AG10803 (cell line): ENCODE measurements around the gene ATP8A2.

ENCODE experiments used
- DNase-seq: peaks from one replicate; pipeline ENCODE4 v3.0.0; 2010; ENCODE audit warnings: low read depth
- H3K4me3 ChIP-seq: 2 replicates; pipeline ENCODE4 v1.5.1; 2011; ENCODE audit warnings: mild to moderate bottlenecking, low read length, control low read depth
- CTCF ChIP-seq: conservative IDR thresholded peaks from 2 replicates; pipeline ENCODE4 v1.5.1; 2011; ENCODE audit warnings: mild to moderate bottlenecking, low read length, control low read depth, inconsistent platforms

The ATP8A2 gene

DNA sequence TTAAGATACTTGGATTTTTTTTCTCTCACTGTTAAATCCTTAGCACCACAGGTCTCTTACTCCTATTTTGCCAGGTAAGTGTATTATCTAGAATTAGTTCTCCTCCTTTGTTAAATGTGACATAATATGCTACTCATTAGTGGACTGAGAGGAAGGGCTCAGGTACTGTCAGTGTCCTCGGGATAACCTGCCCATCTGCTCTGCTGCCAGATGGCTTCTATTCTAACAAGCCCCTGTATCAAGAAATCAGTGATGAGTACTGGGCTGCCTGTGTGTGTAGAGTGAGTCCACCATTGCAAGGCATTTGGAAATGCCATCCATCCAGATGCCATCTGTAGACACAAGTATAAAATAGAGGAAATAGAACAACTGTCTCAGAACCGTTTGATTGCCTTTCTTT, 209.6 kb downstream of the ATP8A2 start:
- no peak overlapping the region for H3K4me3 ChIP-seq
- no peak for TF ChIP-seq CTCF
- no peak for DNase-seq

DNA sequence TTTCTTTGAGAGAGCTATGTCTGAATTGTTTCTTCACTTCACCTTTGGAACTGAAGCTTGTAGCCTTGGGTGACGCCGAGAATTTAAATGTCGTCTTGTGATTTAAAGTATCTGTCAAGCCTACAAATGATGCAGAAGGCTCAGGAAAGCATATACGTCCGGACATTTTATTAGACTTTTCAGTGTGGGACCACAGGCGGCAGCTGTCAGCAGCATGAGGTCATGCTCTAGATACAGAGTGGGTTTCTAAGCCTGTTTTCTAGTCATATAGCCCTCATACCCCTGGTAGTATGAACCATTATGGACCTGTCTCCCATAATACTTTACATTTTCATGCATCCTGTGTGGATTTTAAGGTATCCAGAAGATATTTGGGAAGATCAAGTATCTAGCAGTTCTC, 212.3 kb downstream of the ATP8A2 start:
- no peak overlapping the region for H3K4me3 ChIP-seq
- no peak for TF ChIP-seq CTCF

GRCh38 chr13:25585000-25585399, 213.2 kb downstream of the ATP8A2 start:
- TF ChIP-seq CTCF = no peak
- H3K4me3 ChIP-seq = no peak overlapping the region
- DNase-seq = no peak

More for the DNA sequence above, 212.3 kb downstream of the ATP8A2 start:
- no peak for DNase-seq

DNA sequence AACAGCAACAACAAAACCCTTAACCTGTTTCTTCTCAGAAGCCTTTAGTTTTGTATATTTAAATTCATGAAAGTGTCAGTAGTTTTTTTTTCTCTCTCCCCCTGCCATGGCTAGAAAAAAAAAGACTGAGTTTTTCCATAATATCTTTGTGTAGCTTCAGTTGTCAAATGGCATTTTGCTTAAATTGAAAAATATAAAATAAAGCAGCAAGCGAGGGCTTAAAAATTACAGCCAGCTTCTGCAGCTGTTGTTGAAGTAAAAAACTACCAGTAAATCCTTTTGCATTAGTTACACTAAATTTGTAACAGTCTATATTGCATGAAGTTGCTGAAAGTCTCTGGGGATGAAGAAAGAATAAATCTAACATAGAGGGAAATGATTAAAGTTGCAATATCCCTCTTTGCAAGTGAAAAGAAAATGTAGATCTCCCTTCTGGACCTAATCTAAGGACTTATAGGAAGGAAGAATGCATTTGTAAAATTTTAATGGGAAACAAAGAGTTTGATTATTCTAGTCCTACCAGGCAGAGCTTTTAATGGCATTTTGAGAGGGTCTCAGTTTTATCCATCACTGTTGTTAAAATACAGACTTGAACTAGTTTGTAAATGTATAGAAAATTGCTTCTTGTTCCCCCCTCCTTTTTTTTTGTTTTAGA, 215.7 kb downstream of the ATP8A2 start:
- TF ChIP-seq CTCF = no peak
- no peak overlapping the region for H3K4me3 ChIP-seq
- no peak for DNase-seq

GRCh38 chr13:25588336-25589060, 216.7 kb downstream of the ATP8A2 start:
- no peak for TF ChIP-seq CTCF
- no peak for DNase-seq
- no peak overlapping the region for H3K4me3 ChIP-seq

- no peak for DNase-seq
- TF ChIP-seq CTCF = no peak
- no peak overlapping the region for H3K4me3 ChIP-seq
Observed at GRCh38 chr13:25598421-25598820, 226.6 kb downstream of the ATP8A2 start.

GRCh38 chr13:25602176-25602575, 230.4 kb downstream of the ATP8A2 start:
- DNase-seq = no peak
- no peak overlapping the region for H3K4me3 ChIP-seq
- no peak for TF ChIP-seq CTCF
